H1 (cell line): ENCODE measurements around the gene UPF3A. TPM values are rescaled to one million over a fixed set of nuclear protein-coding genes. Genes with fewer than 3 reads are reported as not detected.

Source experiments
- CTCF ChIA-PET: fragments of 300-600 bp; sonication (Branson Sonifier 250); formaldehyde crosslinking; loops from one replicate; lab custom pipeline; 2021; ENCODE audit not compliant: partially characterized antibody; lab: Charles Lee
- POLR2A ChIA-PET: fragments of 300-600 bp; sonication (Branson Sonifier 250); formaldehyde crosslinking; loops from one replicate; lab custom pipeline; 2021; ENCODE audit warnings: inconsistent platforms; ENCODE audit not compliant: partially characterized antibody; lab: Charles Lee
- DNase-seq, 2 experiments: peaks; one replicate each; pipeline versions ENCODE4 v3.0.0 to v3.0.0-alpha.2; 2010 to 2022; ENCODE audit warnings: low spot score in 2 of 2, low read depth in 1 of 2, mixed read lengths in 1 of 2
- FAIRE-seq: peaks from 2 replicates; lab custom pipeline; 2011; peaks lifted over from hg19 to GRCh38; lab: Jason Lieb, UNC
- H2AFZ ChIP-seq: 2 replicates; pipeline ENCODE4 v1.8.1; 2012; ENCODE audit warnings: low read length, inconsistent platforms
- H2AK5ac ChIP-seq: 2 replicates; pipeline ENCODE4 v1.6.1; 2013; ENCODE audit warnings: low read depth, low read length
- H2BK120ac ChIP-seq: replicated peaks from 2 replicates; pipeline ENCODE3; 2013; ENCODE audit warnings: low read depth, low read length, inconsistent platforms
- H2BK12ac ChIP-seq: 2 replicates; pipeline ENCODE4 v1.6.1; 2013; ENCODE audit warnings: low read depth, low read length
- H2BK15ac ChIP-seq: 2 replicates; pipeline ENCODE4 v1.6.1; 2013; ENCODE audit warnings: low read length
- H2BK20ac ChIP-seq: 2 replicates; pipeline ENCODE4 v1.6.1; 2013; ENCODE audit warnings: low read length
- H2BK5ac ChIP-seq: 2 replicates; pipeline ENCODE4 v1.6.1; 2013; ENCODE audit warnings: low read depth, low read length
- H3K14ac ChIP-seq: 2 replicates; pipeline ENCODE4 v1.6.1; 2013; ENCODE audit warnings: inconsistent platforms; ENCODE audit not compliant: insufficient read length
- H3K18ac ChIP-seq: 2 replicates; pipeline ENCODE4 v1.6.1; 2013; ENCODE audit warnings: low read length; ENCODE audit errors: extremely low read depth
- H3K23ac ChIP-seq: 2 replicates; pipeline ENCODE4 v1.6.1; 2013; ENCODE audit warnings: inconsistent platforms; ENCODE audit not compliant: insufficient read length
- H3K23me2 ChIP-seq: 2 replicates; pipeline ENCODE4 v1.6.1; 2013; ENCODE audit warnings: low read depth, low read length
- H3K27ac ChIP-seq: 2 replicates; pipeline ENCODE4 v1.6.1; 2011; ENCODE audit warnings: low read depth, low read length, inconsistent platforms
- H3K27me3 ChIP-seq, 4 experiments: replicated peaks in 1 of 4; 1 replicate in 1 of 4; 2 replicates in 3 of 4; pipeline versions ENCODE4 v1.6.1 to v1.8.1; 2011 to 2013; ENCODE audit warnings: low read length in 3 of 4, mild to moderate bottlenecking in 3 of 4, inconsistent platforms in 2 of 4, mixed read lengths in 2 of 4, moderate library complexity in 1 of 4; ENCODE audit not compliant: control insufficient read depth in 3 of 4, insufficient read depth in 3 of 4; ENCODE audit errors: extremely low read depth in 1 of 4
- H3K36me3 ChIP-seq, 4 experiments: 2 replicates each; pipeline versions ENCODE4 v1.6.1 to v1.8.1; 2011 to 2013; ENCODE audit warnings: mild to moderate bottlenecking in 4 of 4, low read length in 3 of 4, moderate library complexity in 2 of 4, control low read depth in 1 of 4, inconsistent platforms in 1 of 4; ENCODE audit not compliant: insufficient read depth in 4 of 4, control insufficient read depth in 2 of 4
- H3K4ac ChIP-seq: replicated peaks from 2 replicates; pipeline ENCODE3; 2013; ENCODE audit warnings: low read length, low read depth, mixed read lengths, inconsistent platforms; ENCODE audit not compliant: insufficient read length
- H3K4me1 ChIP-seq, 4 experiments: replicated peaks in 1 of 4; 1 replicate in 1 of 4; 2 replicates in 3 of 4; pipeline versions ENCODE4 v1.6.1 to v1.8.1; 2011 to 2013; ENCODE audit warnings: low read length in 3 of 4, inconsistent platforms in 2 of 4, mixed read lengths in 1 of 4; ENCODE audit not compliant: insufficient read depth in 4 of 4, control insufficient read depth in 3 of 4
- H3K4me2 ChIP-seq, 2 experiments: 2 replicates each; pipeline versions ENCODE4 v1.6.1 to v1.8.1; 2011 to 2013; ENCODE audit warnings: low read depth in 2 of 2, low read length in 2 of 2, control low read depth in 1 of 2, inconsistent platforms in 1 of 2, mild to moderate bottlenecking in 1 of 2; ENCODE audit not compliant: insufficient read depth in 1 of 2
- H3K4me3 ChIP-seq, 4 experiments: fragments of 200-600, 300-600 bp in 1 of 4; sonication (generic), shearing (Covaris generic), sonication (Bioruptor Twin) in 1 of 4; 2 replicates each; pipeline versions ENCODE4 v1.5.1 to v1.8.1; 2011 to 2016; ENCODE audit warnings: low read length in 4 of 4, low read depth in 3 of 4, control low read depth in 2 of 4, inconsistent platforms in 2 of 4, mild to moderate bottlenecking in 2 of 4, mixed read lengths in 1 of 4, moderate library complexity in 1 of 4; ENCODE audit not compliant: insufficient read depth in 2 of 4; ENCODE audit errors: extremely low read depth in 1 of 4
- H3K56ac ChIP-seq: replicated peaks from 2 replicates; pipeline ENCODE3; 2013; ENCODE audit warnings: low read depth, mild to moderate bottlenecking, mixed read lengths, low read length, inconsistent platforms; ENCODE audit not compliant: insufficient read length
- H3K79me1 ChIP-seq: 2 replicates; pipeline ENCODE4 v1.6.1; 2013; ENCODE audit warnings: low read depth, low read length, control low read depth
- H3K79me2 ChIP-seq, 2 experiments: 2 replicates each; pipeline versions ENCODE4 v1.6.1 to v1.8.1; 2012 to 2013; ENCODE audit warnings: low read length in 2 of 2, mild to moderate bottlenecking in 2 of 2, inconsistent platforms in 1 of 2; ENCODE audit not compliant: insufficient read depth in 2 of 2, control insufficient read depth in 1 of 2
- H3K9ac ChIP-seq, 4 experiments: replicated peaks in 1 of 4; 1 replicate in 1 of 4; 2 replicates in 3 of 4; pipeline versions ENCODE4 v1.6.1 to v1.8.1; 2011 to 2013; ENCODE audit warnings: low read depth in 3 of 4, low read length in 3 of 4, control low read depth in 2 of 4, mild to moderate bottlenecking in 2 of 4, moderate library complexity in 2 of 4, inconsistent platforms in 1 of 4; ENCODE audit errors: extremely low read depth in 1 of 4
- H3K9me3 ChIP-seq, 2 experiments: 2 replicates each; pipeline versions ENCODE4 v1.6.1 to v1.8.1; 2012 to 2013; ENCODE audit warnings: mild to moderate bottlenecking in 2 of 2, moderate library complexity in 2 of 2, control low read depth in 1 of 2, inconsistent platforms in 1 of 2, low read depth in 1 of 2, low read length in 1 of 2, mixed read lengths in 1 of 2; ENCODE audit not compliant: insufficient read depth in 2 of 2
- H4K20me1 ChIP-seq, 2 experiments: replicated peaks in 1 of 2; 2 replicates each; pipeline versions ENCODE3 to v1.8.1; 2011 to 2013; ENCODE audit warnings: inconsistent platforms in 2 of 2, low read length in 2 of 2, mild to moderate bottlenecking in 1 of 2; ENCODE audit not compliant: insufficient read depth in 2 of 2, control insufficient read depth in 1 of 2
- H4K5ac ChIP-seq: 2 replicates; pipeline ENCODE4 v1.6.1; 2013; ENCODE audit warnings: low read length, low read depth, mixed read lengths, inconsistent platforms; ENCODE audit not compliant: insufficient read length
- H4K8ac ChIP-seq: 2 replicates; pipeline ENCODE4 v1.8.0; 2013; ENCODE audit warnings: mild to moderate bottlenecking, moderate library complexity, low read length, inconsistent platforms; ENCODE audit not compliant: insufficient read depth; ENCODE audit errors: extremely low read depth
- H4K91ac ChIP-seq: replicated peaks from 2 replicates; pipeline ENCODE3; 2013; ENCODE audit warnings: low read length, mixed read lengths, inconsistent platforms; ENCODE audit not compliant: insufficient read length
- ASH2L ChIP-seq: fragments of 200-600, 300-600 bp; sonication (generic); IDR thresholded peaks from one replicate; pipeline ENCODE4 v1.7.1; 2017; ENCODE audit warnings: low read length
- ATF2 ChIP-seq: IDR thresholded peaks from 2 replicates; pipeline ENCODE4 v1.6.1; 2012; ENCODE audit warnings: low read length, inconsistent platforms
- BCL11A ChIP-seq, 2 experiments: IDR thresholded peaks; one replicate each; pipeline ENCODE4 v1.6.1; 2011; ENCODE audit warnings: low read depth in 2 of 2, low read length in 2 of 2, mild to moderate bottlenecking in 2 of 2
- KDM5A ChIP-seq: fragments of 200-600 bp; IDR thresholded peaks from 2 replicates; pipeline ENCODE4 v1.7.1; 2012; ENCODE audit warnings: mild to moderate bottlenecking, low read length, inconsistent platforms, mixed read lengths
- POLR2A ChIP-seq, 2 experiments: IDR thresholded peaks; 1 replicate in 1 of 2; 2 replicates in 1 of 2; pipeline ENCODE4 v1.6.1; 2011; ENCODE audit warnings: low read depth in 2 of 2, low read length in 2 of 2, mild to moderate bottlenecking in 2 of 2; ENCODE audit errors: control extremely low read depth in 1 of 2
- SIRT6 ChIP-seq: IDR thresholded peaks from one replicate; pipeline ENCODE4 v1.7.1; 2012; ENCODE audit warnings: low read length, inconsistent platforms
- SP2 ChIP-seq: IDR thresholded peaks from 2 replicates; pipeline ENCODE4 v1.6.1; 2012; ENCODE audit warnings: mild to moderate bottlenecking, low read length, inconsistent platforms
- SP4 ChIP-seq: IDR thresholded peaks from 2 replicates; pipeline ENCODE4 v1.6.1; 2012; ENCODE audit warnings: low read length, inconsistent platforms
- SRF ChIP-seq: IDR thresholded peaks from 2 replicates; pipeline ENCODE4 v1.6.1; 2011; ENCODE audit warnings: mild to moderate bottlenecking, low read depth, low read length, moderate library complexity
- SUZ12 ChIP-seq: fragments of 200-600 bp; sonication (generic); IDR thresholded peaks from 2 replicates; pipeline ENCODE4 v1.6.1; 2012; ENCODE audit warnings: mild to moderate bottlenecking, inconsistent platforms, low read length, moderate library complexity, mixed read lengths
- TAF1 ChIP-seq: IDR thresholded peaks from 2 replicates; pipeline ENCODE4 v1.6.1; 2011; ENCODE audit warnings: mild to moderate bottlenecking, low read depth, low read length
- TAF7 ChIP-seq: optimal IDR thresholded peaks from 2 replicates; pipeline ENCODE3; 2011; ENCODE audit warnings: low read depth, mild to moderate bottlenecking, inconsistent platforms, low read length, moderate library complexity, borderline replicate concordance
- TEAD4 ChIP-seq: IDR thresholded peaks from 2 replicates; pipeline ENCODE4 v1.6.1; 2012; ENCODE audit warnings: low read depth, low read length, inconsistent platforms, mixed read lengths
- YY1 ChIP-seq: IDR thresholded peaks from 2 replicates; pipeline ENCODE4 v1.6.1; 2011; ENCODE audit warnings: low read depth, mild to moderate bottlenecking, low read length
- ZNF274 ChIP-seq: IDR thresholded peaks from 2 replicates; pipeline ENCODE4 v1.7.0; 2012; ENCODE audit warnings: low read length, borderline replicate concordance; ENCODE audit errors: extremely low read depth
- WGBS, 2 experiments: shearing (Covaris generic) in 1 of 2; methylation state at CpG; one replicate each; pipeline versions ENCODE4 v1.1.6 to v1.1.7; 2013 to 2015; ENCODE audit warnings: low lambda C conversion rate in 2 of 2, mixed read lengths in 2 of 2, inconsistent platforms in 1 of 2, low coverage in 1 of 2, missing lambda C conversion rate in 1 of 2; ENCODE audit not compliant: insufficient replicate concordance in 2 of 2, insufficient coverage in 1 of 2, insufficient read length in 1 of 2; ENCODE audit errors: extremely low coverage in 1 of 2, missing lambda C conversion rate in 1 of 2; 5-methylcytosine and 5-hydroxymethylcytosine counted together
- polyA plus RNA-seq, 7 experiments: library from polyadenylated mRNA; depleted of rRNA in 3 of 7; stranded (reverse) in 5 of 7; unstranded in 2 of 7; fragments of >200 nt in 5 of 7; fragments of 200-250 nt in 2 of 7; gene quantifications; 1 replicate in 5 of 7; 2 replicates in 1 of 7; 4 replicates in 1 of 7; pipeline versions ENCODE4 v1.2.1 to v1.2.3, GENCODE V29; 2011 to 2013; ENCODE audit warnings: missing spikeins in 2 of 7, mixed read lengths in 2 of 7
- total RNA-seq: library from RNA; stranded (reverse); fragmentation: NEBNext Ultra II Directional; extraction: Animal tissue kit (Norgen Biotek cat#: 25700); gene quantifications from 2 replicates; pipeline ENCODE4 v1.2.1, GENCODE V29; 2021

Gene UPF3A
- total and polyA plus RNA-seq, 2 of the 8 experiments (the other 6 are each of a cell fraction or from before 2014, with no cell fraction given) = 47.1 to 58.2 TPM

DNA sequence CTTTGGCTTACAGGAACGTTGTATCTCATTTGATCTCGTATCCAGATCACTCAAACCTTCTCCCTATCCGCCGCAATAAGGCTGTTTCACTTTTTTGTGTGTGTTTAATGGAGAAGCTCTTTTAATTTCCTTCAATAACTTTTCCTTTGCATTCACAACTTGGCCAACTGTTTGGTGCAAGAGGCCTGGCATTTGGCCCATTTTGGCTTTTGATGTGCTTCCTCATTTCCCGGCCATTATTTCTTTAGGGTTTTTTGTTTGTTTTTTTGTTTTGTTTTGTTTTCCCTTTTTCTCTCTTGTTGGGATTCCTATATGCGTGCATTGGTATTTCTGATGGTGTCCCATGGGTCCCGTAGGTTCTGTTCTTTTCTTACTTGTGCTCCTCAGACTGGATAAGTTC lies 6.1 kb upstream of the UPF3A start:
- POLR2A ChIA-PET = interaction anchor here (0.7 to 1.3 kb wide), 4 partner anchors 9 to 40 kb away, joined by 3 to 4 read pairs (median 3); no protein-coding TSS in a partner anchor
- Histone ChIP-seq H2BK12ac (no peak overlapping the region), H3K14ac (no peak overlapping the region), H3K4me1 (peaks cover 0 to 3% (median 0%) of the 10 kb centered on the region in 4 experiments; a peak in 1 of 7 replicates), H4K5ac (no peak overlapping the region), H2BK5ac (no peak overlapping the region), H2AK5ac (no peak overlapping the region), H4K20me1 (peaks cover 2 to 4% of the 10 kb centered on the region in 2 experiments), H3K9ac (no peak overlapping the region), H3K23ac (no peak overlapping the region), H3K56ac (no peak overlapping the region), H2BK15ac (no peak overlapping the region), H2BK20ac (no peak overlapping the region), H3K27me3 (no peaks in the 10 kb centered on the region), H3K79me2 (no peaks in the 10 kb centered on the region), H3K4me2 (no peak overlapping the region), H3K79me1 (no peaks in the 10 kb centered on the region), H2AFZ (no peak overlapping the region), H3K4ac (no peak overlapping the region), H3K9me3 (no peaks in the 10 kb centered on the region), H3K27ac (no peak overlapping the region), H3K36me3 (peaks cover 9 to 56% (median 17%) of the 10 kb centered on the region in 4 experiments), H2BK120ac (no peak overlapping the region), H3K18ac (no peak overlapping the region), H3K23me2 (no peaks in the 10 kb centered on the region), H3K4me3 (no peak overlapping the region), H4K8ac (no peak overlapping the region), H4K91ac (no peak overlapping the region)
- DNase-seq (no peak), FAIRE-seq (no peak)
- 89% methylated on average over 7 of the region's 7 CpGs; no CpG with 5 or more reads in 1 of the 2 experiments for WGBS, 2 experiments
- CTCF ChIA-PET = interaction anchor here (1.2 kb wide), 1 partner anchor 18 kb away, joined by 4 read pairs; no protein-coding TSS in a partner anchor
- TF ChIP-seq SP4 (no peak), TAF7 (no peak), YY1 (no peak), SP2 (no peak), SUZ12 (no peak), TEAD4 (no peak), TAF1 (no peak), POLR2A (IDR thresholded peaks at IDR 0.05; ENCODE audit: control extremely low read depth in 1 of 2, low read depth in 2 of 2, low read length in 2 of 2) (no peak), ASH2L (no peak), ZNF274 (no peak), BCL11A (IDR thresholded peaks at IDR 0.05; ENCODE audit: low read depth in 2 of 2, low read length in 2 of 2) (no peak), SRF (no peak), KDM5A (no peak), SIRT6 (no peak), ATF2 (no peak)
